PC-9 (cell line): ENCODE results near the gene ZNF587.

Experiments used
- CTCF ChIP-seq: fragments of 200-600 bp; sonication (generic); conservative IDR thresholded peaks from 2 replicates; pipeline ENCODE4 v1.6.1; 2017; ENCODE audit warnings: mixed run types, antibody characterized with exemption, mild to moderate bottlenecking, moderate library complexity
- EZH2 ChIP-seq: fragments of 200-600 bp; sonication (generic); IDR thresholded peaks from 2 replicates; pipeline ENCODE4 v1.8.0; 2017; ENCODE audit warnings: antibody characterized with exemption, low read depth

GRCh38 chr19:57829316-57829715, 20.3 kb upstream of the ZNF587 start:
- TF ChIP-seq CTCF (no peak), EZH2 (no peak)
